ENCODE data around the gene CEP72.

GRCh38 chr5:623531-623930 is 11.4 kb downstream of the CEP72 start:
- TF ChIP-seq CTCF (IDR thresholded peaks at IDR 0.05) (no peak), POLR2A (IDR thresholded peaks at IDR 0.05) (no peak), EP300 (IDR thresholded peaks at IDR 0.05) (no peak)
